K562 (cell line): Measurements from ENCODE around the gene TMEM203. TPM values are rescaled to one million over a fixed set of nuclear protein-coding genes. Genes with fewer than 3 reads are reported as not detected.
A peak's percentile ranks its signal among the peaks of the same experiment; 100 is the strongest.

Experiments
- ATAC-seq: fragments of 200-7000 bp; cut with Tn5 transposase; 3 replicates; pipeline ENCODE4 v1.9.1; 2020; ENCODE audit warnings: moderate library complexity
- BruUV-seq: library from RNA; stranded (reverse); fragments of 400-500 nt; replicated peaks from 2 replicates; lab custom pipeline; 2021; lab: Mats Ljungman, UMichigan
- CTCF ChIA-PET: fragments of 300-600 bp; formaldehyde crosslinking; extraction: SDS; loops from one replicate; lab custom pipeline; 2021; ENCODE audit warnings: low intra/inter-chr PET ratio; lab: Yijun Ruan, JAX
- POLR2A ChIA-PET: fragments of 300-600, 350-650 bp; sonication (Branson Sonifier 250); formaldehyde crosslinking; extraction: SDS; loops from one replicate; lab custom pipeline; 2021; ENCODE audit warnings: antibody characterized with exemption, inconsistent platforms; lab: Yijun Ruan, JAX
- DNase-seq, 4 experiments: peaks; one replicate each; pipeline versions ENCODE4 v3.0.0 to v3.0.0-alpha.2; 2011 to 2018; ENCODE audit warnings: low spot score in 3 of 4, mixed read lengths in 3 of 4; ENCODE audit errors: extremely low read depth in 1 of 4
- FAIRE-seq: peaks from 2 replicates; lab custom pipeline; 2011; peaks lifted over from hg19 to GRCh38; lab: Jason Lieb, UNC
- H2AFZ ChIP-seq: 2 replicates; pipeline ENCODE4 v1.6.0; 2011; ENCODE audit warnings: low read depth, low read length, control low read depth, inconsistent platforms
- H3K27ac ChIP-seq: fragments of 200-600 bp; 3 replicates; pipeline ENCODE4 v1.8.0; 2011; ENCODE audit warnings: low read depth, mild to moderate bottlenecking, control low read depth, inconsistent platforms, low read length, moderate library complexity, mixed read lengths; ENCODE audit errors: extremely low read depth
- H3K27me3 ChIP-seq, 2 experiments: fragments of 300-600 bp in 1 of 2; 2 replicates in 1 of 2; 3 replicates in 1 of 2; pipeline versions ENCODE4 v1.6.0 to v1.8.0; 2011; ENCODE audit warnings: inconsistent platforms in 2 of 2, low read length in 2 of 2, mild to moderate bottlenecking in 1 of 2, mixed read lengths in 1 of 2, moderate library complexity in 1 of 2; ENCODE audit not compliant: control insufficient read depth in 2 of 2, insufficient read depth in 2 of 2
- H3K36me3 ChIP-seq: fragments of 300-600 bp; 3 replicates; pipeline ENCODE4 v1.8.0; 2011; ENCODE audit warnings: mild to moderate bottlenecking, low read length, inconsistent platforms; ENCODE audit not compliant: control insufficient read depth, insufficient read depth
- H3K4me1 ChIP-seq, 2 experiments: fragments of 200-600 bp in 1 of 2; replicated peaks in 1 of 2; 2 replicates in 1 of 2; 3 replicates in 1 of 2; pipeline versions ENCODE4 v1.5.1 to v1.8.0; 2011; ENCODE audit warnings: inconsistent platforms in 2 of 2, low read length in 2 of 2, mild to moderate bottlenecking in 1 of 2, mixed read lengths in 1 of 2, moderate library complexity in 1 of 2; ENCODE audit not compliant: control insufficient read depth in 2 of 2, insufficient read depth in 2 of 2
- H3K4me2 ChIP-seq: 2 replicates; pipeline ENCODE4 v1.6.1; 2011; ENCODE audit warnings: low read length, control low read depth, inconsistent platforms, mixed read lengths; ENCODE audit not compliant: insufficient read depth
- H3K4me3 ChIP-seq: fragments of 200-600 bp; sonication (generic), shearing (Covaris generic); 2 replicates; pipeline ENCODE4 v1.5.1; 2016; ENCODE audit warnings: control low read depth, inconsistent platforms
- H3K79me2 ChIP-seq: fragments of 200-600 bp; 3 replicates; pipeline ENCODE4 v1.8.0; 2011; ENCODE audit warnings: low read length, inconsistent platforms; ENCODE audit not compliant: control insufficient read depth, insufficient read depth
- H3K9ac ChIP-seq, 2 experiments: 2 replicates each; pipeline versions ENCODE4 v1.6.0 to v1.6.1; 2011; ENCODE audit warnings: low read depth in 2 of 2, low read length in 2 of 2, control low read depth in 1 of 2, inconsistent platforms in 1 of 2, mild to moderate bottlenecking in 1 of 2, mixed read lengths in 1 of 2; ENCODE audit not compliant: insufficient read depth in 1 of 2
- H3K9me1 ChIP-seq: one replicate; pipeline ENCODE4 v1.6.0; 2011; ENCODE audit warnings: inconsistent platforms, mild to moderate bottlenecking, low read length, moderate library complexity; ENCODE audit not compliant: control insufficient read depth, insufficient read depth
- H3K9me3 ChIP-seq: replicated peaks from 2 replicates; pipeline ENCODE4 v1.5.1; 2011; ENCODE audit warnings: low read depth, low read length, inconsistent platforms; ENCODE audit not compliant: control insufficient read depth, insufficient read depth
- H4K20me1 ChIP-seq: replicated peaks from 2 replicates; pipeline ENCODE4 v1.6.1; 2011; ENCODE audit warnings: low read length, inconsistent platforms, mixed read lengths; ENCODE audit not compliant: control insufficient read depth, insufficient read depth
- BCOR ChIP-seq: fragments of 450-650 bp; IDR thresholded peaks from 2 replicates; pipeline ENCODE4 v1.6.1; 2016
- ELF1 ChIP-seq: fragments of 200-800 bp; sonication (Bioruptor generic); IDR thresholded peaks from 2 replicates; pipeline ENCODE4 v1.6.1; 2016; ENCODE audit warnings: missing genetic modification characterization, missing compliant biosample characterization
- GABPB1 ChIP-seq: sonication (generic); formaldehyde crosslinking; IDR thresholded peaks from 2 replicates; pipeline ENCODE4 v1.8.0; 2022; ENCODE audit warnings: mild to moderate bottlenecking, missing genetic modification reagents
- KLF16 ChIP-seq: IDR thresholded peaks from 2 replicates; pipeline ENCODE4 v1.6.1; 2016; ENCODE audit warnings: antibody characterized with exemption
- NR2C1 ChIP-seq, 2 experiments: fragments of 450-650 bp; IDR thresholded peaks; 2 replicates each; pipeline ENCODE4 v1.6.1; 2017; ENCODE audit warnings: mild to moderate bottlenecking in 2 of 2, antibody characterized with exemption in 1 of 2, inconsistent platforms in 1 of 2, missing compliant biosample characterization in 1 of 2, missing genetic modification characterization in 1 of 2
- NR2C2 ChIP-seq, 2 experiments: fragments of 200-800 bp in 1 of 2; sonication (Bioruptor generic) in 1 of 2; sonication (generic) in 1 of 2; formaldehyde crosslinking in 1 of 2; IDR thresholded peaks; 2 replicates each; pipeline versions ENCODE4 v1.6.1 to v1.8.0; 2016 to 2022; ENCODE audit warnings: mild to moderate bottlenecking in 1 of 2, missing compliant biosample characterization in 1 of 2, missing genetic modification characterization in 1 of 2, missing genetic modification reagents in 1 of 2
- SRF ChIP-seq, 2 experiments: fragments of 250-450, 450-650 bp in 1 of 2; sonication (Bioruptor Pico) in 1 of 2; sonication (generic) in 1 of 2; formaldehyde crosslinking; IDR thresholded peaks; 2 replicates each; pipeline versions ENCODE4 v1.5.0 to v1.5.1; 2020 to 2022; ENCODE audit warnings: mild to moderate bottlenecking in 1 of 2, missing genetic modification reagents in 1 of 2
- ZNF584 ChIP-seq: fragments of 200-800 bp; sonication (Bioruptor generic); IDR thresholded peaks from 2 replicates; pipeline ENCODE4 v1.6.1; 2016; ENCODE audit warnings: low read depth, mild to moderate bottlenecking, missing genetic modification characterization, missing compliant biosample characterization
- ZNF830 ChIP-seq: fragments of 250-450 bp; sonication (Bioruptor Pico); IDR thresholded peaks from 2 replicates; pipeline ENCODE4 v1.5.0; 2021; ENCODE audit warnings: mild to moderate bottlenecking
- ZSCAN29 ChIP-seq: fragments of 450-650 bp; IDR thresholded peaks from 2 replicates; pipeline ENCODE4 v1.6.1; 2017
- WGBS: fragments of 100-300 bp; shearing (Covaris generic); methylation state at CpG from one replicate; pipeline ENCODE4 v1.1.6; 2016; ENCODE audit warnings: low coverage, mixed read lengths; ENCODE audit not compliant: insufficient coverage; ENCODE audit errors: missing lambda C conversion rate; 5-methylcytosine and 5-hydroxymethylcytosine counted together
- in situ Hi-C: fragments of 300-500 bp; cut with MboI; formaldehyde crosslinking; loops from 4 replicates; pipeline ENCODE4 v1.15.0; 2018; ENCODE audit warnings: inconsistent platforms, mixed read lengths
- intact Hi-C: fragments of 100-400 bp; cut with micrococcal nuclease; formaldehyde crosslinking; loops from 2 replicates; pipeline ENCODE4 v1.14.2; 2022
- polyA plus RNA-seq, 8 experiments: library from polyadenylated mRNA; depleted of rRNA in 4 of 8; stranded (reverse) in 5 of 8; unstranded in 3 of 8; fragments of >200 nt; fragmentation: Nextera tagmentation in 2 of 8; fragmentation: Illumina TruSeq in 1 of 8; extraction: Ambion mirVana in 2 of 8; extraction: Trizol in 1 of 8; gene quantifications; 2 replicates each; pipeline versions ENCODE4 v1.2.1 to v1.2.3, GENCODE V29; 2011 to 2014; ENCODE audit warnings: inconsistent platforms in 1 of 8, missing spikeins in 1 of 8
- total RNA-seq, 7 experiments: library from RNA; depleted of rRNA in 6 of 7; stranded (reverse); fragments of >200 nt in 6 of 7; fragmentation: Illumina TruSeq in 2 of 7; extraction: Trizol in 2 of 7; gene quantifications; 2 replicates each; pipeline versions ENCODE4 v1.2.1 to v1.2.3, GENCODE V29; 2011 to 2021; ENCODE audit warnings: low replicate concordance in 1 of 7
- TF ChIP-seq, protein P1 (sequence below): IDR thresholded peaks from 3 replicates; pipeline ENCODE4 v1.6.1; 2011; ENCODE audit warnings: borderline replicate concordance, mild to moderate bottlenecking, moderate library complexity; ENCODE audit not compliant: insufficient read length; ENCODE audit errors: extremely low read depth

The TMEM203 gene
- total and polyA plus RNA-seq, 9 of the 15 experiments (the other 6 are each of a cell fraction or from before 2014, with no cell fraction given): 8.8 to 59.5 (median 37.6) TPM

DNA sequence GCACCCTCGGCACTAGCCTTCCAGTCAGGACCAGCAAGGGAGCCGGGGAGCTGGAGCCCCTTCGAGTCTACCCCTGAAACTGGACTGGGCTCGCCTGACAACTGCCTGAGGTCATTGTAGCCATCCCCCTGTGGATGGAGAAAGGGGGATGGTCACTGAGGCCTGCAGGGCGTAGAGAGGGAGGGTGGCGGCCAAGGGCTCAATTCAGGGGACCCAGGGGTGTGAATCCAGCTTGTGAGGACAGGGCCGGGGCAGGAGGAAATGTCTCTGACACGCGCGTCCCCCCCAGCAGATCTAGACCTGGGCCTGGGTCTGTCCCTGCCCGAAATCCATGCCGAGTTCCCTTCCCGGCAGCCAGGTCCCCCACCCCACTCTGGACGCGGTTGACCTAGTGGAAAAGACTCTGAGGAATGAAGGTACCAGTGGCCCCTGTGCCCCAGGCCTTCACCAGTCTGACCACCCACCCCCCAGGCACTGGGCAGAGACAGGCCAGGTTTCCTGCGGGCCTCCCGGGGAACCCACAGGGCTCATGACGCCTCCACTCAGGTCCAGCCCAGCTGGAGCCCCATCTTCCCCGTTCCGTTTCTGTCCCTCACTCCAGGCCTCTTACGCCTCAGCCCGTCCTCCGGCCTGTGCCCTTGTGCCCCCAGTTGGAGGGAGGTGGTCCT is 26.1 kb upstream of the TMEM203 start:
- no peak for FAIRE-seq
- Histone ChIP-seq H4K20me1 (no peaks in the 10 kb centered on the region), H3K4me3 (no peak overlapping the region), H3K9me3 (no peaks in the 10 kb centered on the region), H3K27ac (no peak overlapping the region), H3K79me2 (no peaks in the 10 kb centered on the region), H3K9ac (peak overlapping the region in 1 of 2 experiments; percentile 63; a peak in 1 of 4 replicates), H3K9me1 (peaks cover 4% of the 10 kb centered on the region), H3K4me1 (peaks cover 18 to 100% of the 10 kb centered on the region in 2 experiments), H3K36me3 (no peaks in the 10 kb centered on the region), H2AFZ (no peak overlapping the region), H3K27me3 (no peaks in the 10 kb centered on the region), H3K4me2 (no peak overlapping the region)
- ChIA-PET CTCF (no interaction called here), POLR2A (interaction anchor here (0.6 kb wide), 2 partner anchors 383 to 730 kb away, joined by 3 read pairs; no protein-coding TSS in a partner anchor)
- intact Hi-C loops: no loop called here
- 74% methylated on average over 17 of the region's 23 CpGs for WGBS
- no peak for DNase-seq
- no peak for TF ChIP-seq ZNF830 (CRISPR knock-in tag)
- TF ChIP-seq NR2C2 (CRISPR knock-in tag; IDR thresholded peaks at IDR 0.05): 0 out of 2 replicates have a peak, but pooled peaks have one; percentile 53
- TF ChIP-seq NR2C2 (tag; IDR thresholded peaks at IDR 0.05): peak; percentile 51; the same call in 1 of the 2 replicates
- TF ChIP-seq GABPB1: no peak
- peak; percentile 68; the same call in 1 of the 2 replicates for TF ChIP-seq NR2C1 (IDR thresholded peaks at IDR 0.05)
- TF ChIP-seq NR2C1 (tag; IDR thresholded peaks at IDR 0.05): peak; percentile 71
- no peak for TF ChIP-seq BCOR
- no peak for TF ChIP-seq ZSCAN29
- TF ChIP-seq, protein P1, sequence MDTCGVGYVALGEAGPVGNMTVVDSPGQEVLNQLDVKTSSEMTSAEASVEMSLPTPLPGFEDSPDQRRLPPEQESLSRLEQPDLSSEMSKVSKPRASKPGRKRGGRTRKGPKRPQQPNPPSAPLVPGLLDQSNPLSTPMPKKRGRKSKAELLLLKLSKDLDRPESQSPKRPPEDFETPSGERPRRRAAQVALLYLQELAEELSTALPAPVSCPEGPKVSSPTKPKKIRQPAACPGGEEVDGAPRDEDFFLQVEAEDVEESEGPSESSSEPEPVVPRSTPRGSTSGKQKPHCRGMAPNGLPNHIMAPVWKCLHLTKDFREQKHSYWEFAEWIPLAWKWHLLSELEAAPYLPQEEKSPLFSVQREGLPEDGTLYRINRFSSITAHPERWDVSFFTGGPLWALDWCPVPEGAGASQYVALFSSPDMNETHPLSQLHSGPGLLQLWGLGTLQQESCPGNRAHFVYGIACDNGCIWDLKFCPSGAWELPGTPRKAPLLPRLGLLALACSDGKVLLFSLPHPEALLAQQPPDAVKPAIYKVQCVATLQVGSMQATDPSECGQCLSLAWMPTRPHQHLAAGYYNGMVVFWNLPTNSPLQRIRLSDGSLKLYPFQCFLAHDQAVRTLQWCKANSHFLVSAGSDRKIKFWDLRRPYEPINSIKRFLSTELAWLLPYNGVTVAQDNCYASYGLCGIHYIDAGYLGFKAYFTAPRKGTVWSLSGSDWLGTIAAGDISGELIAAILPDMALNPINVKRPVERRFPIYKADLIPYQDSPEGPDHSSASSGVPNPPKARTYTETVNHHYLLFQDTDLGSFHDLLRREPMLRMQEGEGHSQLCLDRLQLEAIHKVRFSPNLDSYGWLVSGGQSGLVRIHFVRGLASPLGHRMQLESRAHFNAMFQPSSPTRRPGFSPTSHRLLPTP: no peak
- no peak for TF ChIP-seq KLF16
- no peak for TF ChIP-seq ELF1 (tag)
- TF ChIP-seq SRF (CRISPR knock-in tag; IDR thresholded peaks at IDR 0.05): no peak
- no peak for TF ChIP-seq ZNF584
- no TSS peak for BruUV-seq
- no peak for ATAC-seq
- in situ Hi-C loops: loop anchor here (25.0 kb wide), 1 partner anchor 444 kb away; the partner anchor contains the start of genes CCDC183 and TMEM141
